NCI-H187 (cell line): ENCODE results near the gene CCDC149.

Experiments used
- DNase-seq, 2 experiments: peaks; one replicate each; lab custom pipeline; 2025; lab: John Stamatoyannopoulos, UW

CCDC149 gene

GRCh38 chr4:24881508-24882196 is 31.2 kb downstream of the CCDC149 start:
- DNase-seq: no peak

GRCh38 chr4:24880186-24880585 is 32.7 kb downstream of the CCDC149 start:
- DNase-seq: no peak

- DNase-seq: no peak
These were observed 34.2 kb downstream of the CCDC149 start for GRCh38 chr4:24878636-24879016.

- DNase-seq: no peak
These were observed 34.8 kb downstream of the CCDC149 start for GRCh38 chr4:24877868-24878635.

- DNase-seq: no peak
These were observed 36.4 kb downstream of the CCDC149 start for GRCh38 chr4:24876431-24876830.

GRCh38 chr4:24872720-24873119 is 40.1 kb downstream of the CCDC149 start:
- DNase-seq: no peak

- DNase-seq: no peak
These were observed 41.6 kb downstream of the CCDC149 start for GRCh38 chr4:24871210-24871609.

GRCh38 chr4:24867766-24868296 is 45.0 kb downstream of the CCDC149 start:
- DNase-seq: no peak

- DNase-seq: no peak
These were observed 45.6 kb downstream of the CCDC149 start for GRCh38 chr4:24867251-24867650.

- DNase-seq: no peak
These were observed 47.4 kb downstream of the CCDC149 start for GRCh38 chr4:24865401-24865800.

GRCh38 chr4:24863799-24864198 is 49.0 kb downstream of the CCDC149 start:
- DNase-seq: no peak

GRCh38 chr4:24862073-24862751 is 50.6 kb downstream of the CCDC149 start:
- no peak for DNase-seq

GRCh38 chr4:24858550-24858949 is 54.3 kb downstream of the CCDC149 start:
- no peak for DNase-seq

- no peak for DNase-seq
These were observed 54.8 kb downstream of the CCDC149 start for GRCh38 chr4:24858026-24858425.

- DNase-seq: no peak
These were observed 56.3 kb downstream of the CCDC149 start for GRCh38 chr4:24856586-24856985.

- DNase-seq: no peak
These were observed 57.1 kb downstream of the CCDC149 start for GRCh38 chr4:24855741-24856140.

GRCh38 chr4:24853142-24853541 is 59.7 kb downstream of the CCDC149 start:
- DNase-seq: no peak

GRCh38 chr4:24850674-24851073 is 62.2 kb downstream of the CCDC149 start:
- DNase-seq: no peak

- DNase-seq: no peak
These were observed 63.1 kb downstream of the CCDC149 start for GRCh38 chr4:24849756-24850155.

- no peak for DNase-seq
These were observed 63.5 kb downstream of the CCDC149 start for GRCh38 chr4:24849351-24849750.

- no peak for DNase-seq
These were observed 66.1 kb downstream of the CCDC149 start for GRCh38 chr4:24846716-24847115.

GRCh38 chr4:24845902-24846301 is 66.9 kb downstream of the CCDC149 start:
- DNase-seq: no peak

GRCh38 chr4:24845132-24845531 is 67.7 kb downstream of the CCDC149 start:
- DNase-seq: no peak
